ENCODE data around the gene VASH2.
A peak's percentile ranks its signal among the peaks of the same experiment; 100 is the strongest.

VASH2 gene

GRCh38 chr1:212914789-212915188 is 35.6 kb upstream of the VASH2 start:
- no peak for TF ChIP-seq CTCF (IDR thresholded peaks at IDR 0.05; ENCODE audit: borderline replicate concordance, control extremely low read depth, extremely low read depth, insufficient read depth, missing control alignments)
- in situ Hi-C loops (cut with MboI; ENCODE audit: low sequenced_read_pairs, unreplicated experiment) = no loop called here

GRCh38 chr1:212915245-212916091 is 34.9 kb upstream of the VASH2 start:
- in situ Hi-C loops (cut with MboI; ENCODE audit: low sequenced_read_pairs, unreplicated experiment) = no loop called here
- TF ChIP-seq CTCF (IDR thresholded peaks at IDR 0.05; ENCODE audit: borderline replicate concordance, control extremely low read depth, extremely low read depth, insufficient read depth, missing control alignments) = no peak
- DNase-seq (ENCODE audit: low spot score) = peak; percentile 46

More at GRCh38 chr1:212914789-212915188, 35.6 kb upstream of the VASH2 start:
- DNase-seq (ENCODE audit: low spot score) = no peak

GRCh38 chr1:212916481-212917133 is 33.7 kb upstream of the VASH2 start:
- peak; percentile 8 for TF ChIP-seq CTCF (IDR thresholded peaks at IDR 0.05; ENCODE audit: borderline replicate concordance, control extremely low read depth, extremely low read depth, insufficient read depth, missing control alignments)
- in situ Hi-C loops (cut with MboI; ENCODE audit: low sequenced_read_pairs, unreplicated experiment) = no loop called here
- peak; percentile 56 for DNase-seq (ENCODE audit: low spot score)

GRCh38 chr1:212917134-212917485 is 33.2 kb upstream of the VASH2 start:
- TF ChIP-seq CTCF (IDR thresholded peaks at IDR 0.05; ENCODE audit: borderline replicate concordance, control extremely low read depth, extremely low read depth, insufficient read depth, missing control alignments) = no peak
- DNase-seq (ENCODE audit: low spot score) = no peak
- in situ Hi-C loops (cut with MboI; ENCODE audit: low sequenced_read_pairs, unreplicated experiment) = no loop called here

GRCh38 chr1:212917858-212918257 is 32.5 kb upstream of the VASH2 start:
- DNase-seq (ENCODE audit: low spot score) = no peak
- no peak for TF ChIP-seq CTCF (IDR thresholded peaks at IDR 0.05; ENCODE audit: borderline replicate concordance, control extremely low read depth, extremely low read depth, insufficient read depth, missing control alignments)
- in situ Hi-C loops (cut with MboI; ENCODE audit: low sequenced_read_pairs, unreplicated experiment) = no loop called here

GRCh38 chr1:212918824-212919223 is 31.5 kb upstream of the VASH2 start:
- in situ Hi-C loops (cut with MboI; ENCODE audit: low sequenced_read_pairs, unreplicated experiment) = no loop called here
- no peak for TF ChIP-seq CTCF (IDR thresholded peaks at IDR 0.05; ENCODE audit: borderline replicate concordance, control extremely low read depth, extremely low read depth, insufficient read depth, missing control alignments)
- DNase-seq (ENCODE audit: low spot score) = no peak
